GM23248 (cell line): ENCODE data around the gene KAZN.

Experiments used
- EZH2 ChIP-seq: fragments of 200-600 bp; sonication (generic); IDR thresholded peaks from 2 replicates; pipeline ENCODE4 v1.6.1; 2018; ENCODE audit warnings: antibody characterized with exemption, mild to moderate bottlenecking; ENCODE audit not compliant: insufficient read depth, poor library complexity, severe bottlenecking
- EZH2phosphoT487 ChIP-seq: fragments of 200-600 bp; sonication (generic); IDR thresholded peaks from 2 replicates; pipeline ENCODE4 v1.6.1; 2018; ENCODE audit warnings: antibody characterized with exemption, moderate library complexity, mild to moderate bottlenecking, low read depth; ENCODE audit not compliant: insufficient read depth

DNA sequence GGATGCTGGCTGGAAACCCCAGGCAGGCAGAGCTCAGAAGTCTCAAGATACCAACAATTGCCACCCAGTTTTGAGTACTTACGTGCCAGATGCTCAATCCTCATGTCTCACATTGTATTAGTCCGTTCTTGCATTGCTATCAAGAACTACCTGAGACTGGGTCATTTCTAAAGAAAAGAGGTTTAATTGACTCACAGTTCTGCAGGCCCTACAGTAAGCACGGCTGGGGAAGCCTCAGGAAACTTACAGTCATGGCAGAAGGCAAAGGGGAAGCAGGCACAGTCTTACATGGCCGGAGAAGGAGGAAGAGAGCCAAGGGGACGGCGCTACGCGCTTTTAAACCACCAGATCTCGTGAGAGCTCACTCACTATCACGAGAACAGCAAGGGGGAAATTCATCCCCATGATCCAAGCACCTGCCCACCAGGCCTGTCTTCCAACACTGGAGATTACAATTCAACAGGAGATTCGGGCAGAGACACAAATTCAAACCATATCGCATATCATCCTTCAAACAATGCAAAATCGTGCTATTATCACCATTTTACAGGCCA, 58.0 kb downstream of the KAZN start:
- TF ChIP-seq EZH2phosphoT487 (no peak), EZH2 (no peak)
